ENCODE results near the gene FLVCR2.
"Not testable (repeated sequence)": the region's sequence is repeated elsewhere in the genome, so short reads cannot be mapped to it uniquely, and the experiment has no call there.

FLVCR2 gene

DNA sequence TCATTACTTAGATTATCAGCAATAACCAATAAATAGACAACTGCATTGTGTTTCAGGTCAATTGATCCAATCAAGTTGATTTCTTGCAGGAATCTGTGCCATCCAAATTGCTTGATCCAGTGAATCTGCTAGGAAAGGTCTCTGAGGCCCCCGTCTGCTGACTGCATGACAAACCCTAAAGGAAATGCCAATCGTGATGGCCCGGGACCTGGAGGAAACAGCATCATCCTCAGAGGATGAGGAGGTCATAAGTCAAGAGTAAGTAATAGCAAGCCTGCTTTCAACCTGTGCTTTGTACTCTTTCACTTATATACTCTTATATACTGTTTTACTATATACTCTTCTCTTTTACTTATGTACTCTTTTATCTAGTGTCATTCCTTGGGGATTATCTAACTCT is 84.5 kb downstream of the FLVCR2 start:
- DNase-seq (ENCODE audit: low read depth, low spot score) = no peak

DNA sequence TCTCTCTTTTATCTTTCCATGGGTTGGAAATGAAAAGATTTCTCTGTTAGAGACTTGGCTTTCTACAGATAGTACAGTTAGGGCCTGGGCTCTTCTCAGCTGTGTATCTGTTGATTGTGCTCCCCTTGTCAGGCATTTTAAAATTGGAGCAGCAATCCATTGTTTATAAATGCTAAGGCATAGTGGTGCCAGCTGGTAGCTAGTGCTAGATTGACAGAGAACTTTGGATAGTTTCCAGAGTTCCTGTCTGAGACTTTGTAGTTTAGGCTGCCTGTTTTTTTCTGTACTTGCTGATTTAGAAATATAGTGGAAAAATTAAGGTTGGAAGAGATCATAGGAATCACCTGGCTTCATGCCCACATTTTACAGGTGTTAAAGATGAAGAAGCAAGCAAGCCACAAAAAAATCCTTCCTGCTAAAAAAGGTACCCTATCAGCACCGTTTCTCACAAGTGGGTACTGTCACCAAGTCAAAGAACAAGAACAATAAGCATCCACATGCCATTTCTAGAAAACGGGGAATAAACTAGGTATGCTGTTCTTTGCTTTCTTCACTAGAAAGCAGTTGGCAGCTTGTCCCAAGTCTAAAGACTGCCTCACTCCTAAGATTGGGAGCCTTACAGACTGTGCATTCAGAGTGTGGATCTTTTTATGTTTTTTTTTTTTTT is 88.8 kb downstream of the FLVCR2 start:
- DNase-seq (ENCODE audit: low read depth, low spot score) = no peak

DNA sequence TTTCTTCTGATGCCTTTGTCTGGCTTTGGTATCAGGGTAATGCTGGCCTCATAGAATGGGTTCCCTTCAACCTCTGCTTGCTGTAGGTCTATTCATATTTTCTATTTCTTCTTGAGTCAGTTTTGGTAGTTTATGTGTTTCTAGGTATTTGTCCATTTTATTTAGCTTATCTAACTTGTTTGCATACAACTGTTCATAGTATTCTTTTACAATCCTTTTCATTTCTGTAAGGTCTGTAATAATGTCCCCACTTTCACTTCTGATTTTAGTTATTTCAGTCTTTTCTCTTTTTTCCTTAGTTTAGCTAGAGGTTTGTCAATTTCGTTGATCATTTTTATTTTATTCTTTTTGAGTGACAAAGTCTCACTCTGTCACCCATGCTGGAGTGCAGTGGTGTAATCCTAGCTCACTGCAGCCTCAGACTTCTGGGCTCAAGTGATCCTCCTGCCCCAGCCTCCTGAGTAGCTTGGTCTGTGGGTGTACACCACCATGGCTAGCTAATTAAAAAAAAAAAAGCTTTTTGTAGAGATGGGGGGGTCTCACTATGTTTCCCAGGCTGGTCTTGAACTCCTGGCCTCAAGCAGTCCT is 94.3 kb downstream of the FLVCR2 start:
- DNase-seq (ENCODE audit: low read depth, low spot score) = no peak

DNA sequence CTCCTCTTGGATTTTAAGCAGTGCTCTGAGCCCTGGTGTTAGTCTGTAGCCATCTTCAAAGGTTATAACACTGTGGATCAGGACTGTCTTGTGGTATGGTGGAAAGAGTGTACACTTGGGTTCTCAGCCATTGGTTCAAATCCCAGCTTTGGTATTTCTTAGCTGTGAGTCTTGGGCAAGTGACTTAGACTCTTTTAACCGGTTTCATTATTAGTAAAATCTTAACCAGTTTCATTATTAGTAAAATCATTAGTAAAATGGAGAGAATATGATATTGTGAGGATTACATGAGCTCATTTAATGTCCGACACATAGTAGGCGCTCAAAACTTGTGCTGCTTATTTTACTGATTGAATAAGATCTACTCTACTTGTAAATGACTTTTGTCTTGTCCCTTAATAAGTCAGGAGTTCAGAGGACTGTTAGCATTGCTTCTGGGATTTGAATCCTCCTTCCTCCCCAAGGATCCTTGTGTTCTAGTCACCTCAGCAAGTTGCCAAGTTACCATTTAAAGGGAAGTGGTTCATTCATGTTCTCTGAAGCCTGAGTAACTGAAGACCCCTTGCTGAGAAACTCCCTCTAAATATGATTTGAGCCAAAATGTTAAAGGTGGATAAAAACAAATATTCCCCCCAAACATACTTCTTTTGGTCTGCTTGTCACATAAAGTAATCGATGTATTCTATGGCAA is 95.1 kb downstream of the FLVCR2 start:
- no peak for DNase-seq (ENCODE audit: low read depth, low spot score)

DNA sequence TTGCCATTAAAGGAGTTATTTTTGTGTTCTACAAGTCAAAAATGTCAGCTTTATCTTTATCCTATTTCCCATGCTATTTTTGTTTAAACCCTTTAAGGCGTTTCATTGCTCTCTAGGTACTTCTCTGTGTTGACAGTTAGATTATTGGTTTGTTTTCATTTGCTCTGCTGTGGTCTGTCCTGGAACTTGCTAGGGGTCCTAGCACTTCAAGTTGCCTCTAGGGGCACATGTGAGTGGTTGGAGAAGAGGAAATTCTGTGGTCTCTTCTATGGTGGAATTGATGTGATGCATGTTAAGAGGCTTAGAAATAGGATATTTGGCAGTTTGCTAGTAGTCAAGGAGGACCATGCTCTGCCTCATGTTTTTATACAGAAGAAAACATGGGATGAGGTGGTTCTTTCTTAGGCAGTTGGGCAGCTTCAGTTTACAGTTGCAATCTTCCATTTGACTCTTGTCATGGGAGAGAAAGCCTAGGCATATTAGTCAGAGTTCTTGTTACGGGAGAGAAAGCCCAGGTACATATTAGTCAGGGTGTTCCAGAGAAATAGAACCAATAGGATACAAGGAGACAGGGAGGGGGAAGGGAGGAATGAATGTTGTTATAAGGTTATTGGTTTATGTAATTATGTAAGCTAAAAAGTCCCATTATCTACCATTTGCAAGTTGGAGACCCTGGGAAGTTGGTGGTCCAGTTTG is 97.0 kb downstream of the FLVCR2 start:
- DNase-seq (ENCODE audit: low read depth, low spot score) = no peak

DNA sequence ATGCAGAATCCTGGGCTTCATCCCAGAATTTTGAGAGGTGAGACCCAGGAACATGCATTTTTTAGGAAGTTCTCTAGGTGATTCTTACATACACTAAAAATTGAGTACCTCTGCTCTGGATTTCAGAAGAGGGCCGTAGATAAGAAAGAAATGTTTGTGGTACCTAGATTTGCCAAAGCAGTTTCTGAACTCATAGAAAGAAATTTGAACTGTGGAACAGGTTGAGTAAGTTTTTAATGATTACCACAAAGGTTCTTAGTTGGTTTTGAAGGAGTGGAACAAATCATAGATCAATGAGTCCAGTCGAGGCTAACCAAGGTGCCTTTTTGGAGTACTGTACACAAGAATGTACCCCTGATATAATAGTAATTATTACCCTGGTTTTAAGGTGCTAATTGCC is 107.5 kb downstream of the FLVCR2 start:
- no peak for DNase-seq (ENCODE audit: low read depth, low spot score)

DNA sequence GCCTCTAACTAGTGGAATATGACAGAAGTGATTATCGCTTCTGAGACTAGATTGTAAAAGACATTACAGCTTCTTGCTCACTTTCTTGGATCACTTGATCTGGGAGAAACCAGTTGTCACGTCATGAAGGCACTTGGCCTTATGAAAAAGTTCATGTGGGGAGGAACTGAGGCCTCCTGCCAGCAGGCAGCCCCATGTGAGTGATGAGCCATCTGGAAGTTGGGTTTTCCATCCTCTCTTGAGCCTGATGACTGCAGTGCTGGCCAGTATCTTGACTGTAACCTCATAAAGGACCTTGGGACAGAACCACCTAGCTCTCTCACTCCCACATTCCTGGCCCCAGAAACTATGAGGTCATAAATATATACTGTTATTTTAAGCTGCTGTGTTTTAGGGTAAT is 110.6 kb downstream of the FLVCR2 start:
- no peak for DNase-seq (ENCODE audit: low read depth, low spot score)

DNA sequence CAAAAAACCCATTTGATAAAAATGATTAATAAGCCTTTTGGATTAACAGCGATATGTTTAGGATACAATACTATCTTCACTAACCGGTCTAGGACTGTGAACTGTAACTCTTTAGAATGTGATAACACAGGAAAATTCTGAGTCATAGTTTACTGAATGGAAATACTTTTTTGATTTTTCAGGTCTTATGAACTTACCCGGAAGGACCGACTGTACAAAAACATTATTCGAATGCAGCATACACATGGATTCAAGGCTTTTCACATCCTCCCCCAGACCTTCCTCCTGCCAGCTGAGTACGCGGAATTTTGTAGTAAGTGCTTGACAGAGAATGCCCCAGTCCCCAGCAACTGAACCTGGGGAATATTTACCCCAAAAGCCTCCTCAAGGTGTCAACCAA is 111.6 kb downstream of the FLVCR2 start:
- DNase-seq (ENCODE audit: low read depth, low spot score) = no peak

DNA sequence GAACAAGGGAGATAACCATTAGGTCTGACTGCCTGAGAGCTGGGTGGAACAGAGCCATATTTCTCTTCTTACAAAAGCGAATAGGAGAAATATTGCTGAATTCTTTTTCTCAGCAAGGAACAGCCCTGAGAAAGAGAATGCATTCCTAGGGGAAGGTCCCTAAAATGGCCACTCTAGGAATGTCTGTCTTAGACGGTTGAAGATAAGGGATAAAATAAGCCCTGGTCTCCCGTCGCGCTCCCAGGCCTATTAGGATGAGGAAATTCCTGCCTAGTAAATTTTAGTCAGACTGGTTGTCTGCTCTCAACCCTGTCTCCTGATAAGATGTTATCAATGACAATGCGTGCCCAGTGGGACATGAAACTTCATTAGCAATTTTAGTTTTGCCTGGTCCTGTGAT is 116.6 kb downstream of the FLVCR2 start:
- DNase-seq (ENCODE audit: low read depth, low spot score) = not testable (repeated sequence)

DNA sequence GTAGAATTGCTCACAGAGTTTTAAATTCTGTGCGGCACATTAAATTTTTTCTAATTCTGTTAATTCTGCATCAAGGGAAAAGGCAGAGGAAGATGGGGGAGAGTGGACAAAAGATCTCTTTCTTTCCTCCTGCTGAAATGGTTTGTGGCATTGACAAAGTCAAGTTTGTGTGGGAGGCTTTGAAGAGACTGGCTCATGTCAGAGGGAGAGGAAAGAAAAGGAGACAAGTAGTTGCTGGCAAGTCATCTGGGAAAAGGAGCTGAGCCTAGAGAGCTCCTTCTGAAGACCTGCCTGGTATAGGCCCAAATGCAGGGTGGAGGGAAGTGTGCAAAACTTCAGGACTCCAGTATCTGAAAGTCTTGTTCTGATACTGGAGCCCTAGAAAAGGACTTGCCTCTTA is 119.0 kb downstream of the FLVCR2 start:
- no peak for DNase-seq (ENCODE audit: low read depth, low spot score)
